ENCODE measurements around the gene IFIH1. TPM values are rescaled to one million over a fixed set of nuclear protein-coding genes. Genes with fewer than 3 reads are reported as not detected.

The IFIH1 gene
- total and polyA plus RNA-seq, 2 donors (not counting 3 experiments of a cell fraction or from before 2014, with no cell fraction given) = 1.3 to 6.9 TPM

GRCh38 chr2:162343824-162344616 lies 25.5 kb upstream of the IFIH1 start, which contains the start of gene GCA:
Gene GCA, plus strand, starts transcription at chr2:162344132. Its CDS starts 117 bp downstream, at chr2:162344249.
- Histone ChIP-seq H3K79me2 (ENCODE audit: control insufficient read depth, insufficient read depth, low read length) (no peaks in the 10 kb centered on the region), H3K4me2 (ENCODE audit: insufficient read depth, low read length) (peak within 1 kb of the TSS; percentile 91), H3K9me3 (replicated peaks; ENCODE audit: control insufficient read depth, insufficient read depth, low read length) (no peaks in the 10 kb centered on the region), H4K20me1 (replicated peaks; ENCODE audit: control insufficient read depth, extremely low read depth, insufficient read depth, low read length) (no peaks in the 10 kb centered on the region), H3K27me3 (ENCODE audit: control insufficient read depth in 2 of 2, insufficient read depth in 2 of 2, low read length in 2 of 2) (peaks cover 6 to 9% of the 10 kb centered on the region in 2 experiments), H2AFZ (ENCODE audit: low read depth, low read length) (peak within 1 kb of the TSS; percentile 94), H3K36me3 (ENCODE audit: control insufficient read depth in 2 of 2, extremely low read depth in 1 of 2, insufficient read depth in 2 of 2, low read length in 2 of 2) (no peaks in the 10 kb centered on the region), H3K9me1 (replicated peaks; ENCODE audit: control insufficient read depth, extremely low read depth, insufficient read depth, low read length) (no peaks in the 10 kb centered on the region), H3K4me1 (ENCODE audit: control insufficient read depth, extremely low read depth, insufficient read depth, low read length) (peaks cover 4% of the 10 kb centered on the region), H3K9ac (replicated peaks; ENCODE audit: extremely low read depth, insufficient read depth, low read length) (peak within 1 kb of the TSS; percentile 68), H3K4me3 (replicated peaks in 1 of 3; ENCODE audit: insufficient read depth in 1 of 3, low read depth in 1 of 3, low read length in 3 of 3) (peak within 1 kb of the TSS; percentile 49 to 94 (median 82)), H3K27ac (ENCODE audit: insufficient read depth, low read depth, low read length) (peak within 1 kb of the TSS; percentile 27)
- intact Hi-C loops (cut with micrococcal nuclease) (loop anchor here (1.0 kb wide), 1 partner anchor 27 kb away; no protein-coding TSS in a partner anchor), dilution Hi-C loops (cut with MboI; ENCODE audit: extremely low pct_ligation_motif_present, low sequenced_read_pairs) (no loop called here)
- CTCF ChIA-PET = interaction anchor here (1.6 to 2.7 kb wide), 2 partner anchors 10 to 46 kb away, joined by 5 to 12 read pairs; no protein-coding TSS in a partner anchor
- TF ChIP-seq JUN (IDR thresholded peaks at IDR 0.05; ENCODE audit: borderline replicate concordance, insufficient read depth, insufficient read length, low read depth) (no peak), POLR2AphosphoS5 (IDR thresholded peaks at IDR 0.05; ENCODE audit: insufficient read depth, low read depth, low read length) (peak; percentile 60), CTCF (IDR thresholded peaks at IDR 0.05; ENCODE audit: extremely low read depth in 1 of 2, insufficient read depth in 1 of 2, low read depth in 1 of 2, low read length in 2 of 2) (peak in 1 of 2 donors; percentile 3), POLR2A (IDR thresholded peaks at IDR 0.05; ENCODE audit: low read depth, low read length) (peak; percentile 76)
- POLR2A ChIA-PET = interaction anchor here (0.6 kb wide), 1 partner anchor 12 kb away, joined by 3 read pairs; no protein-coding TSS in a partner anchor
- TSS peak; percentile 65 for BruUV-seq (replicated peaks)
- FAIRE-seq = peak; percentile 92
- peak; percentile 98 for DNase-seq (ENCODE audit: low read depth, low spot score)

All from endothelial cell of umbilical vein (primary cell).